Neural progenitor cell (in vitro differentiated cells): Measurements from ENCODE around the gene IL11RA.

Experiments
- CTCF ChIP-seq: fragments of 200-600 bp; sonication (generic); IDR thresholded peaks from 2 replicates; pipeline ENCODE4 v1.5.1; 2017; ENCODE audit warnings: antibody characterized with exemption, mild to moderate bottlenecking
- EZH2 ChIP-seq: fragments of 200-600 bp; sonication (generic); IDR thresholded peaks from 2 replicates; pipeline ENCODE4 v1.6.1; 2017; ENCODE audit warnings: antibody characterized with exemption, mild to moderate bottlenecking, moderate library complexity

- no peak for TF ChIP-seq EZH2
- TF ChIP-seq CTCF: no peak
Measured at GRCh38 chr9:34687276-34688030, 35.5 kb downstream of the IL11RA start.
